A673 (cell line): ENCODE measurements around the gene LEFTY1. TPM values are rescaled to one million over a fixed set of nuclear protein-coding genes. Genes with fewer than 3 reads are reported as not detected.

Source experiments
- BruUV-seq: library from RNA; stranded (reverse); fragments of 400-500 nt; replicated peaks from 2 replicates; lab custom pipeline; 2021; lab: Mats Ljungman, UMichigan
- CTCF ChIA-PET: fragments of 300-600 bp; sonication (Branson Sonifier 250); formaldehyde crosslinking; loops from one replicate; lab custom pipeline; 2022; ENCODE audit warnings: antibody characterized with exemption; lab: Charles Lee
- POLR2A ChIA-PET: fragments of 300-600 bp; sonication (Branson Sonifier 250); formaldehyde crosslinking; loops from one replicate; lab custom pipeline; 2022; ENCODE audit warnings: antibody characterized with exemption; ENCODE audit not compliant: low non-redundant PET; lab: Charles Lee
- DNase-seq: peaks from one replicate; pipeline ENCODE4 v3.0.0-alpha.2; 2015; ENCODE audit warnings: low spot score
- H3K27ac ChIP-seq: fragments of 200-600 bp; sonication (generic); 2 replicates; pipeline ENCODE4 v1.5.1; 2016; ENCODE audit warnings: mixed run types, low read depth, mild to moderate bottlenecking, mixed read lengths, antibody characterized with exemption, low read length; ENCODE audit not compliant: poor library complexity, severe bottlenecking
- H3K27me3 ChIP-seq: fragments of 200-600 bp; sonication (generic); replicated peaks from 2 replicates; pipeline ENCODE4 v1.6.1; 2017; ENCODE audit warnings: mixed run types, low read depth, mild to moderate bottlenecking, mixed read lengths, antibody characterized with exemption, low read length; ENCODE audit not compliant: insufficient read depth, poor library complexity
- H3K36me3 ChIP-seq: fragments of 200-600 bp; sonication (generic); 2 replicates; pipeline ENCODE4 v1.6.1; 2016; ENCODE audit warnings: mixed run types, mild to moderate bottlenecking, mixed read lengths, antibody characterized with exemption, low read length; ENCODE audit not compliant: insufficient read depth, poor library complexity, severe bottlenecking
- H3K4me1 ChIP-seq: fragments of 200-600 bp; sonication (generic); 2 replicates; pipeline ENCODE4 v1.6.1; 2017; ENCODE audit warnings: mixed run types, mild to moderate bottlenecking, mixed read lengths, antibody characterized with exemption, low read length; ENCODE audit not compliant: insufficient read depth, poor library complexity, severe bottlenecking
- H3K4me3 ChIP-seq: fragments of 200-600 bp; sonication (generic); 2 replicates; pipeline ENCODE4 v1.5.1; 2016; ENCODE audit warnings: low read depth, mixed run types, mild to moderate bottlenecking, mixed read lengths, low read length; ENCODE audit not compliant: poor library complexity, severe bottlenecking
- H3K9me3 ChIP-seq: fragments of 200-600 bp; sonication (generic); 2 replicates; pipeline ENCODE4 v1.6.1; 2016; ENCODE audit warnings: mixed run types, low read depth, mild to moderate bottlenecking, mixed read lengths, antibody characterized with exemption, low read length; ENCODE audit not compliant: poor library complexity, severe bottlenecking
- EZH2 ChIP-seq: fragments of 200-600 bp; sonication (generic); IDR thresholded peaks from 2 replicates; pipeline ENCODE4 v1.6.1; 2017; ENCODE audit warnings: borderline replicate concordance, low read depth, mild to moderate bottlenecking, mixed read lengths, antibody characterized with exemption, low read length; ENCODE audit not compliant: poor library complexity, severe bottlenecking
- intact Hi-C: fragments of 100-400 bp; cut with micrococcal nuclease; formaldehyde crosslinking; loops from one replicate; pipeline ENCODE4 v1.10.0; 2022; ENCODE audit not compliant: unreplicated experiment
- total RNA-seq: library from RNA; stranded (reverse); gene quantifications from 2 replicates; pipeline ENCODE4 v1.2.3, GENCODE V29; 2021
- TF ChIP-seq, protein P1 (sequence below): fragments of 300-800, 200-600 bp; sonication (generic); conservative IDR thresholded peaks from 2 replicates; pipeline ENCODE4 v1.5.1; 2017; ENCODE audit warnings: low read depth, mild to moderate bottlenecking, antibody characterized with exemption, low read length, moderate library complexity, mixed read lengths

Gene LEFTY1
- total RNA-seq, 1 experiment from 2014 or later: not detected

GRCh38 chr1:225845571-225846259 lies 43.2 kb downstream of the LEFTY1 start:
- Histone ChIP-seq H3K9me3 (no peaks in the 10 kb centered on the region), H3K4me3 (no peak overlapping the region), H3K27ac (no peak overlapping the region), H3K4me1 (no peaks in the 10 kb centered on the region), H3K27me3 (no peaks in the 10 kb centered on the region), H3K36me3 (peaks cover 6% of the 10 kb centered on the region)
- no TSS peak for BruUV-seq
- ChIA-PET CTCF (interaction anchor here (1.2 kb wide), 1 partner anchor 68 kb away, joined by 4 read pairs; the partner anchor contains the start of gene SRP9), POLR2A (no interaction called here)
- intact Hi-C loops: loop anchor here (1.0 to 5.0 kb wide), 3 partner anchors 68 to 370 kb away; partner anchors contain the start of gene SRP9
- DNase-seq: peak; percentile 87
- no peak for TF ChIP-seq EZH2
- TF ChIP-seq, protein P1, sequence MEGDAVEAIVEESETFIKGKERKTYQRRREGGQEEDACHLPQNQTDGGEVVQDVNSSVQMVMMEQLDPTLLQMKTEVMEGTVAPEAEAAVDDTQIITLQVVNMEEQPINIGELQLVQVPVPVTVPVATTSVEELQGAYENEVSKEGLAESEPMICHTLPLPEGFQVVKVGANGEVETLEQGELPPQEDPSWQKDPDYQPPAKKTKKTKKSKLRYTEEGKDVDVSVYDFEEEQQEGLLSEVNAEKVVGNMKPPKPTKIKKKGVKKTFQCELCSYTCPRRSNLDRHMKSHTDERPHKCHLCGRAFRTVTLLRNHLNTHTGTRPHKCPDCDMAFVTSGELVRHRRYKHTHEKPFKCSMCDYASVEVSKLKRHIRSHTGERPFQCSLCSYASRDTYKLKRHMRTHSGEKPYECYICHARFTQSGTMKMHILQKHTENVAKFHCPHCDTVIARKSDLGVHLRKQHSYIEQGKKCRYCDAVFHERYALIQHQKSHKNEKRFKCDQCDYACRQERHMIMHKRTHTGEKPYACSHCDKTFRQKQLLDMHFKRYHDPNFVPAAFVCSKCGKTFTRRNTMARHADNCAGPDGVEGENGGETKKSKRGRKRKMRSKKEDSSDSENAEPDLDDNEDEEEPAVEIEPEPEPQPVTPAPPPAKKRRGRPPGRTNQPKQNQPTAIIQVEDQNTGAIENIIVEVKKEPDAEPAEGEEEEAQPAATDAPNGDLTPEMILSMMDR: peak; percentile 85

GRCh38 chr1:225845097-225845496 lies 43.8 kb downstream of the LEFTY1 start:
- BruUV-seq: no TSS peak
- no peak overlapping the region for H3K4me3 ChIP-seq
- peaks cover 6% of the 10 kb centered on the region for H3K36me3 ChIP-seq
- ChIA-PET POLR2A (no interaction called here), CTCF (interaction anchor here (1.2 kb wide), 1 partner anchor 68 kb away, joined by 4 read pairs; the partner anchor contains the start of gene SRP9)
- TF ChIP-seq, protein P1: no peak
- no peak for TF ChIP-seq EZH2
- no peaks in the 10 kb centered on the region for H3K4me1 ChIP-seq
- no peaks in the 10 kb centered on the region for H3K9me3 ChIP-seq
- intact Hi-C loops: loop anchor here (1.0 to 5.0 kb wide), 2 partner anchors 68 to 370 kb away; partner anchors contain the start of gene SRP9
- H3K27ac ChIP-seq: no peak overlapping the region
- DNase-seq: no peak
- no peaks in the 10 kb centered on the region for H3K27me3 ChIP-seq

GRCh38 chr1:225844236-225845061 lies 44.5 kb downstream of the LEFTY1 start:
- peaks cover 6% of the 10 kb centered on the region for H3K36me3 ChIP-seq
- intact Hi-C loops: loop anchor here (1.0 to 5.0 kb wide), 2 partner anchors 67 to 369 kb away; partner anchors contain the start of gene SRP9
- ChIA-PET POLR2A (no interaction called here), CTCF (interaction anchor here (0.5 kb wide), 1 partner anchor 59 kb away, joined by 4 read pairs; no protein-coding TSS in a partner anchor)
- BruUV-seq: no TSS peak
- no peaks in the 10 kb centered on the region for H3K9me3 ChIP-seq
- TF ChIP-seq, protein P1: no peak
- no peak for TF ChIP-seq EZH2
- H3K4me1 ChIP-seq: no peaks in the 10 kb centered on the region
- H3K27ac ChIP-seq: no peak overlapping the region
- H3K4me3 ChIP-seq: no peak overlapping the region
- H3K27me3 ChIP-seq: no peaks in the 10 kb centered on the region
- no peak for DNase-seq
